H1 (cell line): ENCODE data around the gene GMIP. TPM values are rescaled to one million over a fixed set of nuclear protein-coding genes. Genes with fewer than 3 reads are reported as not detected.

Experiments
- CTCF ChIA-PET: fragments of 300-600 bp; sonication (Branson Sonifier 250); formaldehyde crosslinking; loops from one replicate; lab custom pipeline; 2021; ENCODE audit not compliant: partially characterized antibody; lab: Charles Lee
- POLR2A ChIA-PET: fragments of 300-600 bp; sonication (Branson Sonifier 250); formaldehyde crosslinking; loops from one replicate; lab custom pipeline; 2021; ENCODE audit warnings: inconsistent platforms; ENCODE audit not compliant: partially characterized antibody; lab: Charles Lee
- DNase-seq, 2 experiments: peaks; one replicate each; pipeline versions ENCODE4 v3.0.0 to v3.0.0-alpha.2; 2010 to 2022; ENCODE audit warnings: low spot score in 2 of 2, low read depth in 1 of 2, mixed read lengths in 1 of 2
- FAIRE-seq: peaks from 2 replicates; lab custom pipeline; 2011; peaks lifted over from hg19 to GRCh38; lab: Jason Lieb, UNC
- H2AFZ ChIP-seq: 2 replicates; pipeline ENCODE4 v1.8.1; 2012; ENCODE audit warnings: low read length, inconsistent platforms
- H2AK5ac ChIP-seq: 2 replicates; pipeline ENCODE4 v1.6.1; 2013; ENCODE audit warnings: low read depth, low read length
- H2BK120ac ChIP-seq: replicated peaks from 2 replicates; pipeline ENCODE3; 2013; ENCODE audit warnings: low read depth, low read length, inconsistent platforms
- H2BK12ac ChIP-seq: 2 replicates; pipeline ENCODE4 v1.6.1; 2013; ENCODE audit warnings: low read depth, low read length
- H2BK15ac ChIP-seq: 2 replicates; pipeline ENCODE4 v1.6.1; 2013; ENCODE audit warnings: low read length
- H2BK20ac ChIP-seq: 2 replicates; pipeline ENCODE4 v1.6.1; 2013; ENCODE audit warnings: low read length
- H2BK5ac ChIP-seq: 2 replicates; pipeline ENCODE4 v1.6.1; 2013; ENCODE audit warnings: low read depth, low read length
- H3K14ac ChIP-seq: 2 replicates; pipeline ENCODE4 v1.6.1; 2013; ENCODE audit warnings: inconsistent platforms; ENCODE audit not compliant: insufficient read length
- H3K18ac ChIP-seq: 2 replicates; pipeline ENCODE4 v1.6.1; 2013; ENCODE audit warnings: low read length; ENCODE audit errors: extremely low read depth
- H3K23ac ChIP-seq: 2 replicates; pipeline ENCODE4 v1.6.1; 2013; ENCODE audit warnings: inconsistent platforms; ENCODE audit not compliant: insufficient read length
- H3K23me2 ChIP-seq: 2 replicates; pipeline ENCODE4 v1.6.1; 2013; ENCODE audit warnings: low read depth, low read length
- H3K27ac ChIP-seq: 2 replicates; pipeline ENCODE4 v1.6.1; 2011; ENCODE audit warnings: low read depth, low read length, inconsistent platforms
- H3K27me3 ChIP-seq, 4 experiments: replicated peaks in 1 of 4; 1 replicate in 1 of 4; 2 replicates in 3 of 4; pipeline versions ENCODE4 v1.6.1 to v1.8.1; 2011 to 2013; ENCODE audit warnings: low read length in 3 of 4, mild to moderate bottlenecking in 3 of 4, inconsistent platforms in 2 of 4, mixed read lengths in 2 of 4, moderate library complexity in 1 of 4; ENCODE audit not compliant: control insufficient read depth in 3 of 4, insufficient read depth in 3 of 4; ENCODE audit errors: extremely low read depth in 1 of 4
- H3K36me3 ChIP-seq, 4 experiments: 2 replicates each; pipeline versions ENCODE4 v1.6.1 to v1.8.1; 2011 to 2013; ENCODE audit warnings: mild to moderate bottlenecking in 4 of 4, low read length in 3 of 4, moderate library complexity in 2 of 4, control low read depth in 1 of 4, inconsistent platforms in 1 of 4; ENCODE audit not compliant: insufficient read depth in 4 of 4, control insufficient read depth in 2 of 4
- H3K4ac ChIP-seq: replicated peaks from 2 replicates; pipeline ENCODE3; 2013; ENCODE audit warnings: low read length, low read depth, mixed read lengths, inconsistent platforms; ENCODE audit not compliant: insufficient read length
- H3K4me1 ChIP-seq, 4 experiments: replicated peaks in 1 of 4; 1 replicate in 1 of 4; 2 replicates in 3 of 4; pipeline versions ENCODE4 v1.6.1 to v1.8.1; 2011 to 2013; ENCODE audit warnings: low read length in 3 of 4, inconsistent platforms in 2 of 4, mixed read lengths in 1 of 4; ENCODE audit not compliant: insufficient read depth in 4 of 4, control insufficient read depth in 3 of 4
- H3K4me2 ChIP-seq, 2 experiments: 2 replicates each; pipeline versions ENCODE4 v1.6.1 to v1.8.1; 2011 to 2013; ENCODE audit warnings: low read depth in 2 of 2, low read length in 2 of 2, control low read depth in 1 of 2, inconsistent platforms in 1 of 2, mild to moderate bottlenecking in 1 of 2; ENCODE audit not compliant: insufficient read depth in 1 of 2
- H3K4me3 ChIP-seq, 4 experiments: fragments of 200-600, 300-600 bp in 1 of 4; sonication (generic), shearing (Covaris generic), sonication (Bioruptor Twin) in 1 of 4; 2 replicates each; pipeline versions ENCODE4 v1.5.1 to v1.8.1; 2011 to 2016; ENCODE audit warnings: low read length in 4 of 4, low read depth in 3 of 4, control low read depth in 2 of 4, inconsistent platforms in 2 of 4, mild to moderate bottlenecking in 2 of 4, mixed read lengths in 1 of 4, moderate library complexity in 1 of 4; ENCODE audit not compliant: insufficient read depth in 2 of 4; ENCODE audit errors: extremely low read depth in 1 of 4
- H3K56ac ChIP-seq: replicated peaks from 2 replicates; pipeline ENCODE3; 2013; ENCODE audit warnings: low read depth, mild to moderate bottlenecking, mixed read lengths, low read length, inconsistent platforms; ENCODE audit not compliant: insufficient read length
- H3K79me1 ChIP-seq: 2 replicates; pipeline ENCODE4 v1.6.1; 2013; ENCODE audit warnings: low read depth, low read length, control low read depth
- H3K79me2 ChIP-seq, 2 experiments: 2 replicates each; pipeline versions ENCODE4 v1.6.1 to v1.8.1; 2012 to 2013; ENCODE audit warnings: low read length in 2 of 2, mild to moderate bottlenecking in 2 of 2, inconsistent platforms in 1 of 2; ENCODE audit not compliant: insufficient read depth in 2 of 2, control insufficient read depth in 1 of 2
- H3K9ac ChIP-seq, 4 experiments: replicated peaks in 1 of 4; 1 replicate in 1 of 4; 2 replicates in 3 of 4; pipeline versions ENCODE4 v1.6.1 to v1.8.1; 2011 to 2013; ENCODE audit warnings: low read depth in 3 of 4, low read length in 3 of 4, control low read depth in 2 of 4, mild to moderate bottlenecking in 2 of 4, moderate library complexity in 2 of 4, inconsistent platforms in 1 of 4; ENCODE audit errors: extremely low read depth in 1 of 4
- H3K9me3 ChIP-seq, 2 experiments: 2 replicates each; pipeline versions ENCODE4 v1.6.1 to v1.8.1; 2012 to 2013; ENCODE audit warnings: mild to moderate bottlenecking in 2 of 2, moderate library complexity in 2 of 2, control low read depth in 1 of 2, inconsistent platforms in 1 of 2, low read depth in 1 of 2, low read length in 1 of 2, mixed read lengths in 1 of 2; ENCODE audit not compliant: insufficient read depth in 2 of 2
- H4K20me1 ChIP-seq, 2 experiments: replicated peaks in 1 of 2; 2 replicates each; pipeline versions ENCODE3 to v1.8.1; 2011 to 2013; ENCODE audit warnings: inconsistent platforms in 2 of 2, low read length in 2 of 2, mild to moderate bottlenecking in 1 of 2; ENCODE audit not compliant: insufficient read depth in 2 of 2, control insufficient read depth in 1 of 2
- H4K5ac ChIP-seq: 2 replicates; pipeline ENCODE4 v1.6.1; 2013; ENCODE audit warnings: low read length, low read depth, mixed read lengths, inconsistent platforms; ENCODE audit not compliant: insufficient read length
- H4K8ac ChIP-seq: 2 replicates; pipeline ENCODE4 v1.8.0; 2013; ENCODE audit warnings: mild to moderate bottlenecking, moderate library complexity, low read length, inconsistent platforms; ENCODE audit not compliant: insufficient read depth; ENCODE audit errors: extremely low read depth
- H4K91ac ChIP-seq: replicated peaks from 2 replicates; pipeline ENCODE3; 2013; ENCODE audit warnings: low read length, mixed read lengths, inconsistent platforms; ENCODE audit not compliant: insufficient read length
- WGBS, 2 experiments: shearing (Covaris generic) in 1 of 2; methylation state at CpG; one replicate each; pipeline versions ENCODE4 v1.1.6 to v1.1.7; 2013 to 2015; ENCODE audit warnings: low lambda C conversion rate in 2 of 2, mixed read lengths in 2 of 2, inconsistent platforms in 1 of 2, low coverage in 1 of 2, missing lambda C conversion rate in 1 of 2; ENCODE audit not compliant: insufficient replicate concordance in 2 of 2, insufficient coverage in 1 of 2, insufficient read length in 1 of 2; ENCODE audit errors: extremely low coverage in 1 of 2, missing lambda C conversion rate in 1 of 2; 5-methylcytosine and 5-hydroxymethylcytosine counted together
- polyA plus RNA-seq, 7 experiments: library from polyadenylated mRNA; depleted of rRNA in 3 of 7; stranded (reverse) in 5 of 7; unstranded in 2 of 7; fragments of >200 nt in 5 of 7; fragments of 200-250 nt in 2 of 7; gene quantifications; 1 replicate in 5 of 7; 2 replicates in 1 of 7; 4 replicates in 1 of 7; pipeline versions ENCODE4 v1.2.1 to v1.2.3, GENCODE V29; 2011 to 2013; ENCODE audit warnings: missing spikeins in 2 of 7, mixed read lengths in 2 of 7
- total RNA-seq: library from RNA; stranded (reverse); fragmentation: NEBNext Ultra II Directional; extraction: Animal tissue kit (Norgen Biotek cat#: 25700); gene quantifications from 2 replicates; pipeline ENCODE4 v1.2.1, GENCODE V29; 2021

GMIP gene
- total and polyA plus RNA-seq, 2 of the 8 experiments (the other 6 are each of a cell fraction or from before 2014, with no cell fraction given): 5.7 to 18.1 TPM

GRCh38 chr19:19691683-19692082 is 48.2 kb upstream of the GMIP start:
- H2BK12ac ChIP-seq: no peak overlapping the region
- H2BK120ac ChIP-seq: no peak overlapping the region
- no peak overlapping the region for H3K4me2 ChIP-seq
- no peak overlapping the region for H4K91ac ChIP-seq
- 94% methylated on average over 10 of the region's 10 CpGs; no CpG with 5 or more reads in 1 of the 2 experiments for WGBS, 2 experiments
- DNase-seq (no peak), FAIRE-seq (no peak)
- no peak overlapping the region for H3K4me3 ChIP-seq
- no peak overlapping the region for H2AFZ ChIP-seq
- H4K20me1 ChIP-seq: no peaks in the 10 kb centered on the region
- no peak overlapping the region for H2BK20ac ChIP-seq
- H4K8ac ChIP-seq: no peak overlapping the region
- no peak overlapping the region for H2AK5ac ChIP-seq
- H2BK5ac ChIP-seq: no peak overlapping the region
- H2BK15ac ChIP-seq: no peak overlapping the region
- H4K5ac ChIP-seq: no peak overlapping the region
- no peaks in the 10 kb centered on the region for H3K9me3 ChIP-seq
- ChIA-PET POLR2A (interaction anchor here (0.7 to 2.7 kb wide), 5 partner anchors 16 to 128 kb away, joined by 3 to 14 read pairs (median 4); partner anchors contain the start of genes ZNF101 and ZNF14), CTCF (interaction anchor here (0.6 to 1.3 kb wide), 3 partner anchors 15 to 137 kb away, joined by 3 to 4 read pairs (median 3); no protein-coding TSS in a partner anchor)
- H3K23me2 ChIP-seq: no peaks in the 10 kb centered on the region
- H3K79me2 ChIP-seq: no peaks in the 10 kb centered on the region
- no peaks in the 10 kb centered on the region for H3K36me3 ChIP-seq
- H3K27me3 ChIP-seq: no peaks in the 10 kb centered on the region
- no peak overlapping the region for H3K27ac ChIP-seq
- H3K4me1 ChIP-seq: no peaks in the 10 kb centered on the region
- H3K18ac ChIP-seq: no peak overlapping the region
- H3K4ac ChIP-seq: no peak overlapping the region
- no peak overlapping the region for H3K14ac ChIP-seq
- H3K56ac ChIP-seq: no peak overlapping the region
- no peak overlapping the region for H3K23ac ChIP-seq
- no peak overlapping the region for H3K9ac ChIP-seq
- no peaks in the 10 kb centered on the region for H3K79me1 ChIP-seq
